Activated CD4-positive, CD25-positive, alpha-beta regulatory T cell treated with anti-CD3 and anti-CD28 coated beads, Interleukin-2, amount 50 U/mL, for 24 hours (primary cell): Measurements from ENCODE around the gene NKX2-1.
"Not testable (repeated sequence)": the region's sequence is repeated elsewhere in the genome, so short reads cannot be mapped to it uniquely, and the experiment has no call there.

Experiments
- ATAC-seq, 2 donors: fragments of 150-1000 bp; cut with Tn5 transposase; one replicate each; pipeline ENCODE4 v1.10.0; 2021; ENCODE audit warnings: mild to moderate bottlenecking in 1 of 2, moderate library complexity in 1 of 2

NKX2-1 gene

DNA sequence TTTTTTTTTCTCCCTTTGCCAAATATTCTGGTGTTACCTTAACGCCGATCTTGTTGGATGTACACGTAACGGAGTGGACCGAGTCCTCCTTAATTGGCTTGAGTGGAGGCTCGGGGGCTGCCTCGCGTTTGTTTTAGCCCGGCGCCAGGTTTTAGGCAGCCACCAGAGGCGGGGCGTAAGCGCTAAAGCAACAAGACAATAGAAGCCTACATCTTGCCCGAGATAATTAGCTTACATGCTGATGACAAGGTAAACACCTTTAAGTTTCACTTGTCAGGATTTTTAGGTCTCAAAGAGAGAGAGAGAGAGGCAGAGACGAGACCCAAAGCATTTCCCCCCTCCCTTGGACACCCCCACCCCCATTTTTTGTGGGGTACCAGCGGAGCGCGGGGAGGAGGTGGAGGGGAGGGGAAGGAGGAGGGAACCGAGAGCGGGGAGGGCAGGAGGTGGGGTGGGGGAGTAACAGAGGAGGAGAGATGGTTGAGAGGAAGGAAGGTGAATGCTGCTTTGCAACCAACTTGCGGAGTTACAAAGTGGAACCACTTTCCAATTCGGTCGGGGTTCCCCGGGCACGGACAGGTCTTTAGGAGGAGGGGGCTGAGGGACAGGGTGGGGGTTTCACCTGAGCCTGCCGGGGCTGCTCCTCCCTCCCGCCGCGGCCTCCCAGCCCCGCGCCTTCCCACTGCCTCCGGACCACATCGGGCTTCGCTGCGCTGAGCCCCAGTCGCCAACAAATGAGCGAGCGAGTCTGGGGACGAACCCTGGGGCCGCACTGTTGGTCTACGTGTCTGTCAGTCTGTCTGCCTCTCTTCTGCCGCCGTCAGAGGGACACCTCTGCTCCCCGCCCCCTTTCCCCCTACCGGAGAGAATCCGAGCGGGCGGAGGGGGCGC lies at the start of gene NKX2-1:
TSS of gene NKX2-1 (minus strand) at position 802 of the 891 bp plus-strand sequence. CDS start at position 699, 103 bp downstream.
- ATAC-seq, result no peak

GRCh38 chr14:36556811-36557433 lies 36.9 kb upstream of the NKX2-1 start:
- ATAC-seq, result no peak

DNA sequence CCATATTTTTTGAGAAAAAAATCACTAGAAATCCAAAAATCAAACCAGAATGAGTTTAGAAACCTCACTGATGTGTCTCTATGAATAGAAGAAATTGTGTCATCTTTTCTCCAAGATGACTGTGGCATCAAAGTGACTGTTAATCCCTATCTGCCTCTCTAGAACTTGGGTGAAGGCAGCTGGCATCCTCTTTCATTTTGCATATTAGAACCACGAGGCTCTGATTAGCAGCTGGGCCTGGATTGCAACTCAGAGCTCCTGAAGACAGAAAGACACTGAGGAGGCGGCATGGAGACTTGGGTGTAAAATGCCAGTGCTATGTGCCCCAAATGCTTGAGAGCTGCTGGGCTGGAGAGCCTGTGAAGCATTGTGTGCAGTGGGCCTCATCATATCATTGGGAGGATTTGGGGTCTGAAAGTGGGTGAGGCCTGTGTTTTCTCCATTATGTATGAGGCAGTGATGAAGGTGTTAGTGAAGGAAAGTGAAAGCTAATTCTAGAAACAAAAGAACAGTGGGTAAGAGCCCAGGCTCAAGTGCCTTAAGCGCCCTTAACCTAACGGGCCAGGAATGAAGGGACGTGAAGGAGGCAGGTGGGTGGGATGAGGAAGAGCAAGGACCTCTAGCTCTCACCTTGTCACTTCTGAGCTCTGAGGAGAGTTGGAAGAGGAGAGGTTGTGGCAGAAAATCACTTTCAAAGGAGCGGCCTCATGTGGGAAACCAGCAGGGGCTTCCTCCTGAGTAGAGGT lies 36.1 kb upstream of the NKX2-1 start:
- ATAC-seq, result no peak

- ATAC-seq, result no peak
Measured at GRCh38 chr14:36553656-36554260, 33.7 kb upstream of the NKX2-1 start.

DNA sequence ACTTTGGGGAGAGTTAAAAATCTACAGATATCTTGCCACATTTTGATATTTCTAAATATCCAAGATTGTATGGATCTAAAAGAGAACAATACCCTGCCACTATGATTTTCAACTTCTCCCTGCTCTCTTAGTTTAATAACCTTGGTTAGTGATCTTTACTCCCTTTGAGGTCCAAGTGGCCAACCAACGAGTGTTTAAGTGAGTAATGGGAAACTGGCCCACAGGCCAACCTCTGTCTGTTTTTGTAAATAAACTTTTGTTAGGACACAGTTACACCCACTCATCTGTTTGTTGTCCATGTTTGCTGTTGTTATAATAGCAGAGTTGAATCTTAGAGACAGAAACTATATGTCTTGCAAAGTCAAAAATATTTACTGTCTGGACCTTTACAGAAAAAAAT lies 30.9 kb upstream of the NKX2-1 start:
- ATAC-seq, result no peak

DNA sequence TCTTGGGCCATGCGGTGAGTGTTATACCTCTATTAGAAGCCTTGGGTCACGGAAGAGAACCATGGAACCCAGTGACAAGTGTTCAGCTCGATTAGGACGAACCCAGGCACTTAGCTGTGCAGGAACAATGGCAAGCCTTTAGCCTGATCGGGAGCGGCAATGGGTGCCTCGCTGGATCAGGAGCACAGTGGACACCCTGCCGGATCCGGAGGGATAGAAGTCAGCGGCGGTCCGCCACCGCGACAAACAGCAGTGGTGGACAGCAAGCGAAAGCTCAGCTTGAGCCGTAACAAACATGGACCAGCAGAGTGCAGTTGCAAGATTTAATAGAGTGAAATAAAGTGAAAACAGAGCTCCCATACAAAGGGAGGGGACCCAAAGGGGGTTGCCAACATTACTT lies 24.2 kb upstream of the NKX2-1 start:
- not testable (repeated sequence) for ATAC-seq

DNA sequence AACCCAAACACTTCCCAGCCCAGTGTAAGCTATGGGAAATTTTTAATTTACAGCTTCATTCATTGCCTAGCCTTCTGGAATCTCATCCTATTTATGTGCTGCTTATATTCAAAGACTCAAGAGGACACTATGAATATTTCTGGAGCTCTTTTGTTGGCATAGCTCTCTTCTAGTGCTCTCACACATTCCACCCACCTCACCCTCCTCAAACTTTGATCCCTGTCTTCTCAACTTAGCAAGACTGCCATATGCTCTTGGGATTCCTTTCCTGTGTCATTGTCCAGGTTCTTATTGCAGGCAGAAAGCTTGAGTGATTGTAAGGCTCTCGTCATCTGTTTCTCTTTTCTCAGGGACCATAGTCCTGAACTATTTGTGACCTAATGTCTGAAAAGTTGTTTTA lies 18.0 kb upstream of the NKX2-1 start:
- no peak for ATAC-seq

DNA sequence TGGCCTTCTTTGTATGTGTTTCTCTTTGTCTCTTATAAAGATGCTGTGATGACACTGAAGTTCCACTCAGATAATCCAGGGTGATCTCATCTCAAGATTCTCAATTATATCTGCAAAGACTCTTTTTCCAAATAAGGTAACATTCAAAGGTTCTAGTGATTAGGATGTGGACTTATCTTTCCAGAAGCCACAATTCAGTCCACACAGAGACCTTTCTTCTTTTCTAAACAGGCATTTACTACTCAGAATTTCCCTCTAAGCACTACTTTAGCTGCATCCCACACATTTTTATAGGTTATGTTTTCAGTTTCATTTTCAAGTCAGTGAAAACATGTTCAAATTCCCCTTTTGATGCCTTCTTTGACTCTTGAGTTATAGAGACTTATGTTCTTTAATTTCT lies 9.0 kb upstream of the NKX2-1 start:
- no peak for ATAC-seq

- no peak for ATAC-seq
Measured at GRCh38 chr14:36525746-36526099, 5.7 kb upstream of the NKX2-1 start.

DNA sequence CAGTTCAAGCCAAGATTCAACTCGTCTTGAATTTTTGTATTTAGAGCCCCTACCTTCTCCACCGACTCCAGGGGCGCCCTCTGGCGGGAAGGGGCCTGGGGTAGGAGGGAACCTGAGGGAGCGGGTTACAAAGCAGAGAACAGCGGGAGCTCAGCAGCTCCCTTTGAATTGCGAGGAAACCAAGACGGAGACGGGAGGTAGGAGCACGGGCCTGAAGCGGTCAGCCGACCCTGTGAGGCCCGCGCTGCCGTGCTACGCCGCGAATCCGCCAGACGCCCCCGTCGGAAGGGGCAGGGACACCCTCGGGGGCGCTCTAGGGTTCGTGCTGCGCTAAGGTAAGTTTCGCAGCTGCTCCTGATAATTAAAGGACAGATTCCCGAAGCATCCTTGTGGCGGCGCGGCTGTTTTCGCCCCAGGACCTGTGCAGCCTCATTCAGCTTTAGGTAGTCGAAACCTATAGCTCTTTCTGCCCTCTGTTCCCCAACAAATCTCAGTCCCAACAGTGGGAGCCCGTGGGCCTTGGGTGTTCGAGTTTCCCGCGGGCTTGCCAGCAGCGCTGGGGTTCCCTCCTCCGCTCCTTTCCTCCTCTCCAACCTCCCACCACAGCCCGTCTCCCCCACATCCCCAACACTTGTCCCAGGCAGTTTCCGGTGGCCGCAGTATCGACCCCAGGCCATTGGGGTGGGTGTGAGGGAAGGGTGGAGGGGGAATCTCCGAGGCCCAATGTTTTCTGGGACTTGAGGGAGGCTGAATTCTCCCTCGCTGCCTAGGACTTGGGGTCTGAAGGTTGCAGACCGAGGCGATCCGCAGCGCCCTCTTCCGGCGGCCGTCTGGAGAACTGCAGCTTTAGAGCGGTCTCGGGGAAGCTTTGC lies 5.1 kb upstream of the NKX2-1 start:
- no peak for ATAC-seq

- ATAC-seq, result no peak
Measured at GRCh38 chr14:36524220-36524837, 4.3 kb upstream of the NKX2-1 start.

DNA sequence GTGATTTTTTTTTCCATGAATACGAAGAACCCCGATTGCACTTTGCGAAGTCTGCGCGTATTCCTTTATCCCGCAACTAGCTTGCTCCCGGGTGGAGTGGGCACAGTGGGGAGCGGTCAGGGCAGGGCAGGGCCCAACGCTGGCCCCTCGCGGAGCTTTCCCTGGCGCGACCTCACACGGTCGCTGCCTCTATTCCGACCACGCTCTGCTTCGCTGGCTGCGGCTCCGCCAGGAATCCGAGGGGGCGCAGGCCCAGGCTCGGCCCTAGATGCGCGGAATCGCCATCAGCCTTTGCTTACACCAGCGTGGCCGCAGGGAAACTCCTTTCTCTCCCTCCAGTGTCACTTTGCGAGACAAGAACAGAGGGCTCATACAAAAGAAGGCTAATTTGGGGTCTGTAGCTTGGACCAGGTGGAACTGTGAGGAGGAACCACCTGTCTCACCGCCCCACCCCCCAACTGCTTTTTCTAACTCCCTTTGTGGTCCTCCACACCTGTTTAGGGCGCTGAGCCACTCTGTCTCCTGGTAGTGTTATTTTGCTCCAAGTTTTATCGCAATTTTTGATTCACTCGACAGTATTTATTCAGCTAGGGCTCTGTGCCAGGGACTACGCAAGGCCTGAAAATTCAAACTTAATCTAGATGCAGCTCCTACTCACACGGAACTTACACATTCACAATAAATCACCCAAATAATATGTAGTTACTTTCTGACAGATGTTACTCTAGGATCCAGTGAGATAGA lies 3.1 kb upstream of the NKX2-1 start:
- no peak for ATAC-seq

DNA sequence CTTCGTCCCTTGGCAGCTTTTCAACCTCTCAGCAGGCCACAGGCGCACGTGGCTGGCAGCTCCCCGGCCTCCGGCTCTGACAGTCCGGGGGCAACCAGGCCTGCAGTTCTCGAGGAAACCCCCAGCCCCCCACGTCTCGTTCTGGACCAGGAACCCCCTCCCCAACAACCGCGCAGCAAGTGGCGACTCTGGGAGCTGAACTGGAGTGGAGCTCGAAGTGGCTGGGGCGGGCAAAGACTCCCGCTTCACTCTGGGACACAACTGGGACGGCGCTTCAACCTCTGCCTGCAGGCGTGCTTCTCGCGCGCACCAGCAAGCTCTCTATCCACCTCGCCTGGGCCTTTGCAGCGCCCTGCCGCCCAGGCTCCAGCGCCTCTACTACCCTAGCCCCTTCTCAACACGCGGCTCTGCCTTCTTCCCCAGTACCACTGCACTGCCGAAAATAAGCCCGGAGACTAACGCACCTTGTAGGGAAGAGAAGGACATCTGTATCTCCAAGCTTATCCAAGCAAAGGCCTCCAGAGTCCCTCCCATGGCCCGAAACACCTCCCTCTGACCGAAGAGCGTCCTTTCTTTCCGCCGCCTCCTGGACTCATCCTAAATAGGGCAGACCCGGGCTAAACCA lies 2.4 kb upstream of the NKX2-1 start:
- no peak for ATAC-seq

DNA sequence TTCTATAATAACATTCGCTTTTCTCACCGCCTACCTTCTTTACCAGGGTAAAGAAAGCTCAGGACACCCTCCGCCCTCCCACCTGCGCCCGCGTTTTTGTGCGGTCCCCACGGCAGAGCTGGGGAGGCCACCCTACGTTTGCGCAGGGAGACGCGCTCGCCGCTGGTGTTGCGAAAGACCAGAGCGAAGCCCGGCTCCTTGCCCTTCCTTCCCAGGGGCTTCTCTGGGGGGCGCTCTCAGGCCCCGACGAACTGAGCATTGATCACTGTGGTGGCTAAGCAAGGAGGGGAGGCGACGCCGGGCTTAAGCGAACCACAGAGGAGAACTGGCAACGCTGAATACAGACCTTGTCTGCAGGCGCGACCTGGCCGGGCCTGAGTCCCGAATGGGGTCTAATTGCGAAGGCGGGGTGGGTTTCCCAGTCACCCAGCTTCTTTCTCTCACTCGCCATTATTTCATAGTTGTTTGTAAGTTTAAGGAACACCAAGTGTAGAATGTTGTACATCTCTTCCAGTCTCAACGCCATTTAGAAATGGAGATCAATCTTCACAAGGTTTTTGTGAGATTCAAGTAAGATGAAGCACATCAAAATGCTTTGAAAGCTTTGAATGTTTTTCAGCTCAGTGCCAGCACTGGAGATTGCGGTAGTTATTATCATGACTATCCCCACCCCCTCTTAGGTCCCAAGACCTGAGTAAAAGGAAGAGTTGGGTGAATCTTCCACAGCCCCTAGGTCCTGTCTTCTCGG lies 1.7 kb upstream of the NKX2-1 start:
- ATAC-seq, result no peak

- ATAC-seq, result no peak
Measured at GRCh38 chr14:36520601-36521525, 831 bp upstream of the NKX2-1 start.

GRCh38 chr14:36518586-36519430 lies 1.2 kb downstream of the NKX2-1 start:
- no peak for ATAC-seq

DNA sequence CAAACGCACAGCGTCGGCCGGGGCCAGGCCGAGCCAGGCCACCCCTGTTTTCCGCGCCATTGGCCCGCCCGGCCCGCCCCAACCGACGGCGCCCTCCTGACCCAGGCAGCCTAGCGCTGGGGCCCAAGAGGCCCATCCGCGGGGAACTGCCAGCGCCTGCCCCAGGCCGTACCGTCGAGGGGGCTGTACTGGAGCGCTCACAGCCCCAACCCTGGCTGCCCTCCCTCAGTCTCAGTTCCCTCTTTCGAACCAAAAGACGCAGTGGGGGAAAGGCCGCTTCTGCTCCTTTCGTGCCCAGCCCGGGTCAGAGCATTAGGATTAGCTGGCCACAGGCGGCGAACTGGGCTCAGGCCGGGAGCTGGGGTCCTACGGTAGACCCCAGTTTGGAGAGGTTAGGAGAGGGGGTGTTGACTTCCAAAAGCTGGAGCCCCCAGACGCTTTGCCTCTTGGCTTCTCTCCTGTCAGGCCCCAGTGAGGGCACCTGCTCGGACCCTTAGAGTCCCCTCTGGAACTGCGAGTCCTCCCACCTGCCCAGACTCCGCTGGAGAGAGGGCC lies 1.9 kb downstream of the NKX2-1 start:
- no peak for ATAC-seq
